A549 (cell line): Measurements from ENCODE around the gene ZNRF4.

Experiments
- CTCF ChIP-seq: fragments of >200 bp; sonication (Bioruptor Twin); formaldehyde crosslinking; IDR thresholded peaks from 3 replicates; pipeline ENCODE4 v1.5.1; 2016
- MAFK ChIP-seq: fragments of 450-650 bp; IDR thresholded peaks from 2 replicates; pipeline ENCODE4 v1.6.1; 2014; ENCODE audit not compliant: partially characterized antibody
- MAX ChIP-seq: IDR thresholded peaks from 2 replicates; pipeline ENCODE4 v1.6.1; 2012
- MAZ ChIP-seq: fragments of 150-350 bp; IDR thresholded peaks from 2 replicates; pipeline ENCODE4 v1.6.1; 2014; ENCODE audit warnings: antibody characterized with exemption, low read depth, low read length, borderline replicate concordance
- PBX3 ChIP-seq: IDR thresholded peaks from 2 replicates; pipeline ENCODE4 v1.6.1; 2012
- POLR2A ChIP-seq: IDR thresholded peaks from 2 replicates; pipeline ENCODE4 v1.6.1; 2012; ENCODE audit warnings: mild to moderate bottlenecking, low read length
- RNF2 ChIP-seq: fragments of 200-600 bp; sonication (generic); IDR thresholded peaks from 2 replicates; pipeline ENCODE4 v1.6.1; 2016; ENCODE audit warnings: low read depth, mild to moderate bottlenecking, antibody characterized with exemption, moderate library complexity, borderline replicate concordance

GRCh38 chr19:5450482-5451126 lies 4.6 kb upstream of the ZNRF4 start:
- no peak for TF ChIP-seq POLR2A
- no peak for TF ChIP-seq MAX
- no peak for TF ChIP-seq PBX3
- no peak for TF ChIP-seq CTCF
- no peak for TF ChIP-seq RNF2
- no peak for TF ChIP-seq MAFK
- TF ChIP-seq MAZ: no peak
